Esophagus squamous epithelium (tissue), 4 donors: Measurements from ENCODE around the gene JARID2.

ENCODE experiments used
- POLR2A ChIP-seq, 4 donors: fragments of 450-650 bp; IDR thresholded peaks; one replicate each; pipeline ENCODE4 v1.6.1; 2017; ENCODE audit warnings: antibody characterized with exemption in 4 of 4, mild to moderate bottlenecking in 4 of 4, moderate library complexity in 3 of 4
- TF ChIP-seq, protein P1 (sequence below), 6 experiments: fragments of 450-650 bp in 4 of 6; fragments of 200-600 bp in 2 of 6; sonication (generic) in 2 of 6; IDR thresholded peaks; one replicate each; pipeline ENCODE4 v1.5.1; 2016 to 2019; ENCODE audit warnings: antibody characterized with exemption in 6 of 6, mild to moderate bottlenecking in 4 of 6, moderate library complexity in 4 of 6

DNA sequence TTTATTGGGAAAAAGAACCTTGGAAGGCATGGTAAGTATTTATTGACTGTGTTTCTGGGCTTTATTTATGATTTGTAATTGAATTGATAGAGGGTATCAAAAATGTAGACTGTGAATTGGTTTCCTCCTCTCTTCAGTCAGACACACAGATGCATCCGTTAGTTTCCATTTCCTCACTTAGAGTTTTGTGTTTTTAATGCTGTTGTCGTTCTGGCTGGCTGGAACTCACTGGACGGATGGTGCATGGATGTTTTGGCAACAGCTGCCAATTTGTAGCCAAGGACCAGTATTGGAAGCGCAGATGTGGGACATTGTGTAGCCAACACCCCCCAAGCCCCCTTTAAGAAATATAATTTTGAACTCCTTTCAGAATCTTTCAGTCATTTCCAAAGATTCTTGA lies 134.5 kb downstream of the JARID2 start:
- TF ChIP-seq, protein P1, sequence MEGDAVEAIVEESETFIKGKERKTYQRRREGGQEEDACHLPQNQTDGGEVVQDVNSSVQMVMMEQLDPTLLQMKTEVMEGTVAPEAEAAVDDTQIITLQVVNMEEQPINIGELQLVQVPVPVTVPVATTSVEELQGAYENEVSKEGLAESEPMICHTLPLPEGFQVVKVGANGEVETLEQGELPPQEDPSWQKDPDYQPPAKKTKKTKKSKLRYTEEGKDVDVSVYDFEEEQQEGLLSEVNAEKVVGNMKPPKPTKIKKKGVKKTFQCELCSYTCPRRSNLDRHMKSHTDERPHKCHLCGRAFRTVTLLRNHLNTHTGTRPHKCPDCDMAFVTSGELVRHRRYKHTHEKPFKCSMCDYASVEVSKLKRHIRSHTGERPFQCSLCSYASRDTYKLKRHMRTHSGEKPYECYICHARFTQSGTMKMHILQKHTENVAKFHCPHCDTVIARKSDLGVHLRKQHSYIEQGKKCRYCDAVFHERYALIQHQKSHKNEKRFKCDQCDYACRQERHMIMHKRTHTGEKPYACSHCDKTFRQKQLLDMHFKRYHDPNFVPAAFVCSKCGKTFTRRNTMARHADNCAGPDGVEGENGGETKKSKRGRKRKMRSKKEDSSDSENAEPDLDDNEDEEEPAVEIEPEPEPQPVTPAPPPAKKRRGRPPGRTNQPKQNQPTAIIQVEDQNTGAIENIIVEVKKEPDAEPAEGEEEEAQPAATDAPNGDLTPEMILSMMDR (IDR thresholded peaks at IDR 0.05), result no peak
- no peak for TF ChIP-seq POLR2A (IDR thresholded peaks at IDR 0.05)
